ENCODE measurements around the gene ZNF92.

- TF ChIP-seq TARDBP (IDR thresholded peaks at IDR 0.05) (no peak), BHLHE40 (IDR thresholded peaks at IDR 0.05; ENCODE audit: borderline replicate concordance) (no peak), LEF1 (IDR thresholded peaks at IDR 0.05; ENCODE audit: borderline replicate concordance) (no peak), SP1 (IDR thresholded peaks at IDR 0.05) (no peak), ZNF384 (IDR thresholded peaks at IDR 0.05) (no peak), FOXM1 (IDR thresholded peaks at IDR 0.05; ENCODE audit: borderline replicate concordance) (no peak), NFRKB (IDR thresholded peaks at IDR 0.05) (no peak), HDGF (IDR thresholded peaks at IDR 0.05; ENCODE audit: borderline replicate concordance) (no peak), FOXK2 (IDR thresholded peaks at IDR 0.05) (no peak), CTBP1 (IDR thresholded peaks at IDR 0.05; ENCODE audit: borderline replicate concordance) (no peak), PKNOX1 (IDR thresholded peaks at IDR 0.05) (no peak), FOXA1 (IDR thresholded peaks at IDR 0.05) (no peak), ARNT (IDR thresholded peaks at IDR 0.05) (no peak)
Observed at GRCh38 chr7:65382452-65382851, 8.8 kb downstream of the ZNF92 start.
